Measurements from ENCODE around the gene BOK.

DNA sequence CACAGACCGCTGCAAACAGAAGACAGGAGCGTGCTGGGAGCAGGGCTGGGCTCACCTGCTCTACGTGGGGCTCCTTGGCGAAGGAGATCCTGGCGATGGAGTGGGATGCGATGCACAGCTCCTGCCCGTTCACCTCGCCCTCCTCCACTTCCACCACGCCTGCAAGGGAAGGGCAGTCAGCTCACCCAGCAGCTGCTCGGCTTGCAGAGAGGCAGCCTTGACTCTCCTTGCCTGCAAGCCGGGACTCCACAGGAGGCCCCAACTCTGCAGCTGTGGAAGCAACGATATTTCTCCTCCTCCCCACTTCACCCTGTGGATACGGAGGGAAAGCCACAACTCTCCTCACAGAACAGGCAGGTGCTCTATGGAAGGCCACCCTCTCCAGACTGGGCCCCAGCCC lies 43.3 kb downstream of the BOK start:
- TF ChIP-seq RFX5 (IDR thresholded peaks at IDR 0.05; ENCODE audit: low read depth, low read length) (no peak), SMC3 (IDR thresholded peaks at IDR 0.05; ENCODE audit: low read depth, low read length) (no peak)
- TF ChIP-seq, protein P1, sequence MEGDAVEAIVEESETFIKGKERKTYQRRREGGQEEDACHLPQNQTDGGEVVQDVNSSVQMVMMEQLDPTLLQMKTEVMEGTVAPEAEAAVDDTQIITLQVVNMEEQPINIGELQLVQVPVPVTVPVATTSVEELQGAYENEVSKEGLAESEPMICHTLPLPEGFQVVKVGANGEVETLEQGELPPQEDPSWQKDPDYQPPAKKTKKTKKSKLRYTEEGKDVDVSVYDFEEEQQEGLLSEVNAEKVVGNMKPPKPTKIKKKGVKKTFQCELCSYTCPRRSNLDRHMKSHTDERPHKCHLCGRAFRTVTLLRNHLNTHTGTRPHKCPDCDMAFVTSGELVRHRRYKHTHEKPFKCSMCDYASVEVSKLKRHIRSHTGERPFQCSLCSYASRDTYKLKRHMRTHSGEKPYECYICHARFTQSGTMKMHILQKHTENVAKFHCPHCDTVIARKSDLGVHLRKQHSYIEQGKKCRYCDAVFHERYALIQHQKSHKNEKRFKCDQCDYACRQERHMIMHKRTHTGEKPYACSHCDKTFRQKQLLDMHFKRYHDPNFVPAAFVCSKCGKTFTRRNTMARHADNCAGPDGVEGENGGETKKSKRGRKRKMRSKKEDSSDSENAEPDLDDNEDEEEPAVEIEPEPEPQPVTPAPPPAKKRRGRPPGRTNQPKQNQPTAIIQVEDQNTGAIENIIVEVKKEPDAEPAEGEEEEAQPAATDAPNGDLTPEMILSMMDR (conservative IDR thresholded peaks at IDR 0.05; ENCODE audit: low read depth, low read length) = no peak
